ENCODE data around the gene EBLN1. TPM values are rescaled to one million over a fixed set of nuclear protein-coding genes. Genes with fewer than 3 reads are reported as not detected.

Gene EBLN1
- not detected in 2 replicates for total RNA-seq

GRCh38 chr10:22217842-22218241 is at the start of gene EBLN1:
TSS of gene EBLN1 (minus strand) at chr10:22218015. CDS start at chr10:22209983, 8,032 bp downstream.

Other genes starting within 250 kb of the EBLN1 start
- gene DNAJC1, start 214.3 kb downstream of the EBLN1 start, total RNA-seq: 78.6 and 107 TPM in 2 replicates
- gene COMMD3, start 98.4 kb upstream of the EBLN1 start, total RNA-seq: 42.8 and 45.6 TPM in 2 replicates
- gene BMI1, start 103.1 kb upstream of the EBLN1 start, total RNA-seq: 44.3 and 74.7 TPM in 2 replicates
- under 0.01 TPM in 1 of 2 replicates, not detected in the other for gene SPAG6, start 127.5 kb upstream of the EBLN1 start, total RNA-seq